ENCODE measurements around the gene ZMYND15. TPM values are rescaled to one million over a fixed set of nuclear protein-coding genes. Genes with fewer than 3 reads are reported as not detected.

ZMYND15 gene
- total RNA-seq, 1 experiment from 2014 or later, result 2.8 TPM

DNA sequence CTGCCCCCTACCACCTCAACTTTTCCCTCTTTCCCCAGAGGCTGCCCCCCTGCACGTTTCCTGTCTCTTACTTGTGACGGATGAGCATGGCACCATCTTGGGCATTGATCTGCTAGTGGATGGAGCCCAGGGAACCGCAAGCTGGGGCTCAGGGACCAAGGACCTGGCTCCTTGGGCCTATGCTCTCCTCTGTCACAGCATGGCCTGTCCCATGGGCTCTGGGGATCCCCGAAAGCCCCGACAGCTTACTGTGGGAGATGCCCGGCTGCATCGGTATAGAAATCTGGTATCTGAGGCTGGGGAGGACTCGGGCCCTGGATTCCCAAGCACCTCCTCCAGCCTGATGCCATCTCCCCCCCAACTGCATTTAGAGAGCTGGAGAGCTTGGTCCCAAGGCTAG lies 1.9 kb downstream of the ZMYND15 start:
- Histone ChIP-seq H3K27ac (ENCODE audit: low read depth, low read length) (no peak overlapping the region), H3K9me3 (ENCODE audit: control insufficient read depth in 1 of 2, insufficient read depth in 1 of 2, low read depth in 1 of 2, low read length in 2 of 2) (no peaks in the 10 kb centered on the region), H3K79me2 (ENCODE audit: insufficient read depth, low read length) (no peaks in the 10 kb centered on the region; the same call in 1 of the 2 replicates), H3K9me2 (ENCODE audit: insufficient read depth) (no peaks in the 10 kb centered on the region), H3K4me2 (ENCODE audit: low read length) (no peak overlapping the region), H3K36me3 (ENCODE audit: control insufficient read depth in 1 of 2, insufficient read depth in 2 of 2, low read length in 2 of 2) (no peaks in the 10 kb centered on the region), H3K27me3 (ENCODE audit: insufficient read depth, low read length) (no peaks in the 10 kb centered on the region), H3K4me1 (ENCODE audit: control insufficient read depth in 1 of 2, insufficient read depth in 2 of 2, low read length in 2 of 2) (peaks cover 11 to 20% of the 10 kb centered on the region in 2 experiments), H2AFZ (ENCODE audit: low read depth, low read length, poor library complexity, severe bottlenecking) (no peak overlapping the region), H3K9ac (ENCODE audit: low read length) (no peak overlapping the region), H4K20me1 (ENCODE audit: insufficient read depth) (no peaks in the 10 kb centered on the region), H3K4me3 (replicated peaks in 1 of 2; ENCODE audit: low read depth in 1 of 2, low read length in 2 of 2) (no peak overlapping the region)
- no peak for TF ChIP-seq POLR2AphosphoS5 (IDR thresholded peaks at IDR 0.05; ENCODE audit: low read depth, low read length)
- TF ChIP-seq YY1 (IDR thresholded peaks at IDR 0.05; ENCODE audit: extremely low read depth, insufficient replicate concordance, low read depth, low read length), result no peak
- TF ChIP-seq FOSL1 (IDR thresholded peaks at IDR 0.05; ENCODE audit: low read depth), result no peak
- intact Hi-C loops (cut with micrococcal nuclease), result no loop called here
- ChIA-PET CTCF (no interaction called here), POLR2A (no interaction called here), RAD21 (ENCODE audit: low non-redundant PET in 1 of 2, low total read pairs in 2 of 2, uncharacterized antibody in 2 of 2, unreplicated experiment in 2 of 2) (no interaction called here)
- DNase-seq (ENCODE audit: low read depth, low spot score), result no peak
- no peak for ATAC-seq
- no TSS peak for BruUV-seq (replicated peaks)

DNA sequence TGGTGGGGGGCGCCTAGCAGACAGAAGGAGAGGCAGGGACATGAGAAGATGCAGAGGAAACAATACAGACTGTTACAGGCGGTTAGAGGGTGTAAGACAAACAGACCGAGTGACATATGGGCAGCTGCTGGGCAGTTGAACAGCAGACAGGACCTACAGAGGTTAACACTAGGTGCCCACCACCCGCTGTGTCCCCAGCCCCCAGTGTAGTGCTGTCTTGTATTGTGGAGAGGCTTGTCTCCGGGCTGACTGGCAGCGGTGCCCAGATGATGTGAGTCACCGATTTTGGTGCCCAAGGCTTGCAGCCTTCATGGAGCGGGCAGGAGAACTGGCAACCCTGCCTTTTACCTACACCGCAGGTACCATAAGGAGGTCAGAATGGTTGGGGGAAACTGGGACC lies 2.5 kb downstream of the ZMYND15 start:
- no peak overlapping the region for H2AFZ ChIP-seq (ENCODE audit: low read depth, low read length, poor library complexity, severe bottlenecking)
- no peaks in the 10 kb centered on the region for H3K27me3 ChIP-seq (ENCODE audit: insufficient read depth, low read length)
- H3K9ac ChIP-seq (ENCODE audit: low read length), result no peak overlapping the region
- no peak overlapping the region for H3K4me3 ChIP-seq (replicated peaks in 1 of 2; ENCODE audit: low read depth in 1 of 2, low read length in 2 of 2)
- POLR2A ChIA-PET, result no interaction called here
- H3K9me2 ChIP-seq (ENCODE audit: insufficient read depth), result no peaks in the 10 kb centered on the region
- TF ChIP-seq, protein P1, sequence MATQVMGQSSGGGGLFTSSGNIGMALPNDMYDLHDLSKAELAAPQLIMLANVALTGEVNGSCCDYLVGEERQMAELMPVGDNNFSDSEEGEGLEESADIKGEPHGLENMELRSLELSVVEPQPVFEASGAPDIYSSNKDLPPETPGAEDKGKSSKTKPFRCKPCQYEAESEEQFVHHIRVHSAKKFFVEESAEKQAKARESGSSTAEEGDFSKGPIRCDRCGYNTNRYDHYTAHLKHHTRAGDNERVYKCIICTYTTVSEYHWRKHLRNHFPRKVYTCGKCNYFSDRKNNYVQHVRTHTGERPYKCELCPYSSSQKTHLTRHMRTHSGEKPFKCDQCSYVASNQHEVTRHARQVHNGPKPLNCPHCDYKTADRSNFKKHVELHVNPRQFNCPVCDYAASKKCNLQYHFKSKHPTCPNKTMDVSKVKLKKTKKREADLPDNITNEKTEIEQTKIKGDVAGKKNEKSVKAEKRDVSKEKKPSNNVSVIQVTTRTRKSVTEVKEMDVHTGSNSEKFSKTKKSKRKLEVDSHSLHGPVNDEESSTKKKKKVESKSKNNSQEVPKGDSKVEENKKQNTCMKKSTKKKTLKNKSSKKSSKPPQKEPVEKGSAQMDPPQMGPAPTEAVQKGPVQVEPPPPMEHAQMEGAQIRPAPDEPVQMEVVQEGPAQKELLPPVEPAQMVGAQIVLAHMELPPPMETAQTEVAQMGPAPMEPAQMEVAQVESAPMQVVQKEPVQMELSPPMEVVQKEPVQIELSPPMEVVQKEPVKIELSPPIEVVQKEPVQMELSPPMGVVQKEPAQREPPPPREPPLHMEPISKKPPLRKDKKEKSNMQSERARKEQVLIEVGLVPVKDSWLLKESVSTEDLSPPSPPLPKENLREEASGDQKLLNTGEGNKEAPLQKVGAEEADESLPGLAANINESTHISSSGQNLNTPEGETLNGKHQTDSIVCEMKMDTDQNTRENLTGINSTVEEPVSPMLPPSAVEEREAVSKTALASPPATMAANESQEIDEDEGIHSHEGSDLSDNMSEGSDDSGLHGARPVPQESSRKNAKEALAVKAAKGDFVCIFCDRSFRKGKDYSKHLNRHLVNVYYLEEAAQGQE (IDR thresholded peaks at IDR 0.05; ENCODE audit: low read depth), result no peak
- no peak for TF ChIP-seq CEBPB (IDR thresholded peaks at IDR 0.05; ENCODE audit: low read depth)
- no peak for TF ChIP-seq JUND (IDR thresholded peaks at IDR 0.05)
- no peak for TF ChIP-seq SRF (IDR thresholded peaks at IDR 0.05; ENCODE audit: low read depth)
- TF ChIP-seq EGR1 (IDR thresholded peaks at IDR 0.05; ENCODE audit: low read depth), result no peak
- TF ChIP-seq, protein P2, sequence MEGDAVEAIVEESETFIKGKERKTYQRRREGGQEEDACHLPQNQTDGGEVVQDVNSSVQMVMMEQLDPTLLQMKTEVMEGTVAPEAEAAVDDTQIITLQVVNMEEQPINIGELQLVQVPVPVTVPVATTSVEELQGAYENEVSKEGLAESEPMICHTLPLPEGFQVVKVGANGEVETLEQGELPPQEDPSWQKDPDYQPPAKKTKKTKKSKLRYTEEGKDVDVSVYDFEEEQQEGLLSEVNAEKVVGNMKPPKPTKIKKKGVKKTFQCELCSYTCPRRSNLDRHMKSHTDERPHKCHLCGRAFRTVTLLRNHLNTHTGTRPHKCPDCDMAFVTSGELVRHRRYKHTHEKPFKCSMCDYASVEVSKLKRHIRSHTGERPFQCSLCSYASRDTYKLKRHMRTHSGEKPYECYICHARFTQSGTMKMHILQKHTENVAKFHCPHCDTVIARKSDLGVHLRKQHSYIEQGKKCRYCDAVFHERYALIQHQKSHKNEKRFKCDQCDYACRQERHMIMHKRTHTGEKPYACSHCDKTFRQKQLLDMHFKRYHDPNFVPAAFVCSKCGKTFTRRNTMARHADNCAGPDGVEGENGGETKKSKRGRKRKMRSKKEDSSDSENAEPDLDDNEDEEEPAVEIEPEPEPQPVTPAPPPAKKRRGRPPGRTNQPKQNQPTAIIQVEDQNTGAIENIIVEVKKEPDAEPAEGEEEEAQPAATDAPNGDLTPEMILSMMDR (IDR thresholded peaks at IDR 0.05 in 2 of 3, conservative IDR thresholded peaks at IDR 0.05 in 1 of 3; ENCODE audit: borderline replicate concordance in 1 of 3, insufficient read depth in 1 of 3, low read depth in 2 of 3, low read length in 2 of 3), result no peak
- TF ChIP-seq ZNF274 (IDR thresholded peaks at IDR 0.05; ENCODE audit: low read depth, low read length), result no peak
- no peak for TF ChIP-seq ZFX (IDR thresholded peaks at IDR 0.05)
- no peak for TF ChIP-seq POLR2A (IDR thresholded peaks at IDR 0.05; ENCODE audit: borderline replicate concordance, extremely low read depth, insufficient read depth, insufficient read length)
- TF ChIP-seq TCF7L2 (IDR thresholded peaks at IDR 0.05; ENCODE audit: borderline replicate concordance, extremely low read depth, insufficient read depth, insufficient read length), result no peak
- no peak for TF ChIP-seq EZH2phosphoT487 (IDR thresholded peaks at IDR 0.05; ENCODE audit: borderline replicate concordance)
- no peak for TF ChIP-seq CBX3 (IDR thresholded peaks at IDR 0.05; ENCODE audit: low read depth)
- TF ChIP-seq, protein P3, sequence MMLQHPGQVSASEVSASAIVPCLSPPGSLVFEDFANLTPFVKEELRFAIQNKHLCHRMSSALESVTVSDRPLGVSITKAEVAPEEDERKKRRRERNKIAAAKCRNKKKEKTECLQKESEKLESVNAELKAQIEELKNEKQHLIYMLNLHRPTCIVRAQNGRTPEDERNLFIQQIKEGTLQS (IDR thresholded peaks at IDR 0.05), result no peak
- no peak for TF ChIP-seq ELF1 (IDR thresholded peaks at IDR 0.05; ENCODE audit: borderline replicate concordance, low read depth)
- no TSS peak for BruUV-seq (replicated peaks)
- peaks cover 11 to 20% of the 10 kb centered on the region in 2 experiments for H3K4me1 ChIP-seq (ENCODE audit: control insufficient read depth in 1 of 2, insufficient read depth in 2 of 2, low read length in 2 of 2)
- intact Hi-C loops (cut with micrococcal nuclease), result no loop called here
- H3K9me3 ChIP-seq (ENCODE audit: control insufficient read depth in 1 of 2, insufficient read depth in 1 of 2, low read depth in 1 of 2, low read length in 2 of 2), result no peaks in the 10 kb centered on the region
- no peak overlapping the region for H3K27ac ChIP-seq (ENCODE audit: low read depth, low read length)
- ATAC-seq (no peak), DNase-seq (ENCODE audit: low read depth, low spot score) (no peak)
- CTCF ChIA-PET, result no interaction called here
- H4K20me1 ChIP-seq (ENCODE audit: insufficient read depth), result no peaks in the 10 kb centered on the region
- H3K79me2 ChIP-seq (ENCODE audit: insufficient read depth, low read length), result no peaks in the 10 kb centered on the region; the same call in 1 of the 2 replicates
- H3K36me3 ChIP-seq (ENCODE audit: control insufficient read depth in 1 of 2, insufficient read depth in 2 of 2, low read length in 2 of 2), result no peaks in the 10 kb centered on the region
- RAD21 ChIA-PET (ENCODE audit: low non-redundant PET in 1 of 2, low total read pairs in 2 of 2, uncharacterized antibody in 2 of 2, unreplicated experiment in 2 of 2), result no interaction called here
- H3K4me2 ChIP-seq (ENCODE audit: low read length), result no peak overlapping the region
